HG03060 (cell line): ENCODE data around the gene DNER.
"Not testable (repeated sequence)": the region's sequence is repeated elsewhere in the genome, so short reads cannot be mapped to it uniquely, and the experiment has no call there.

Experiments used
- ATAC-seq: cut with Tn5 transposase; IDR thresholded peaks from one replicate; pipeline ENCODE4 v1.9.1; 2021; ENCODE audit warnings: low read depth, moderate number of reproducible peaks; ENCODE audit not compliant: unreplicated experiment

DNER gene, protein sequence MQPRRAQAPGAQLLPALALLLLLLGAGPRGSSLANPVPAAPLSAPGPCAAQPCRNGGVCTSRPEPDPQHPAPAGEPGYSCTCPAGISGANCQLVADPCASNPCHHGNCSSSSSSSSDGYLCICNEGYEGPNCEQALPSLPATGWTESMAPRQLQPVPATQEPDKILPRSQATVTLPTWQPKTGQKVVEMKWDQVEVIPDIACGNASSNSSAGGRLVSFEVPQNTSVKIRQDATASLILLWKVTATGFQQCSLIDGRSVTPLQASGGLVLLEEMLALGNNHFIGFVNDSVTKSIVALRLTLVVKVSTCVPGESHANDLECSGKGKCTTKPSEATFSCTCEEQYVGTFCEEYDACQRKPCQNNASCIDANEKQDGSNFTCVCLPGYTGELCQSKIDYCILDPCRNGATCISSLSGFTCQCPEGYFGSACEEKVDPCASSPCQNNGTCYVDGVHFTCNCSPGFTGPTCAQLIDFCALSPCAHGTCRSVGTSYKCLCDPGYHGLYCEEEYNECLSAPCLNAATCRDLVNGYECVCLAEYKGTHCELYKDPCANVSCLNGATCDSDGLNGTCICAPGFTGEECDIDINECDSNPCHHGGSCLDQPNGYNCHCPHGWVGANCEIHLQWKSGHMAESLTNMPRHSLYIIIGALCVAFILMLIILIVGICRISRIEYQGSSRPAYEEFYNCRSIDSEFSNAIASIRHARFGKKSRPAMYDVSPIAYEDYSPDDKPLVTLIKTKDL

DNA sequence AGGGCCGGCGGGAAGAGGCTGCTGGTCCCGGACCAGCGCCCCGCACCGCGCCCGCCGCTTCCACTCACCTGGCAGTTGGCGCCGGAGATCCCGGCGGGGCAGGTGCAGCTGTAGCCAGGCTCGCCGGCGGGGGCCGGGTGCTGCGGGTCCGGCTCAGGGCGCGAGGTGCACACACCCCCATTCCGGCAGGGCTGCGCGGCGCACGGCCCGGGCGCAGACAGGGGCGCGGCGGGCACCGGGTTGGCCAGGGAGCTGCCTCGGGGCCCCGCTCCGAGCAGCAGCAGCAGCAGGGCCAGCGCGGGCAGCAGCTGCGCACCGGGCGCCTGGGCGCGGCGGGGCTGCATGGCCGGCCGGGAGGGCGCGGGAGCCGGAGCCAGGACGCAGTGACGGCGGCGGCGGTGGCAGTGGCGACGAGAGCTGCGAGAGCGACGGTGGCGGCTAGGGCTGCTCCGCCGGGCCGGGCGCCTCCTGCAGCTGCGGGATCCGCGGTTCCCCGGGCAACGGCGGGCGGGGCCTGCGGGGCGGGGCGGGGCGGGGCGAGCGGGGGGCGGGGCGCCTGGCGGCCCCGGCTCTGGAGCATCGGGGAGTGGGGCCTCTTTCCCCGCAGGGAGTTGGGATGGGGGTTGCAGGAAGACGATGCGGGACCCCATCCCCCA is at the start of gene DNER:
DNER (minus strand) TSS at position 476 of the 656 bp plus-strand sequence; CDS start at position 344, 132 bp downstream.
- ATAC-seq = no peak

DNA sequence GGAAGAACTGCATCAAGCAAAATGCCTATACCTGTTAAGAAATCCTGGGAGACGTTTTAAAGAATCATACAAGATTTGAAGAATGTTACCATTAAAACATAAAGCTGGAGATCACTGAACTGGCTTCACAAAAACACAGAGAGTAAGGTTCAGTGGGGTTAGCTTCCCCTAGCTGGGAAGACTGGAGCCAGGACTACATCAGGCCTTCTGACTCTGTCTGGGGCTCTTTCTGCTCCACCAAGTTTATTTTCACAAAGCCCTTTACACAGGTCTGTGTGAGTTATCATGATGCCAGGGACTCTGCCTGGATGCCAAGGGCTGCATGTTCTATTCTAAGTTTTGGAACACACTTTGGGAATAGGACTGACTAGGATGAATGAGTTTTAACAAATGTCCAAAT is 47.3 kb upstream of the DNER start:
- no peak for ATAC-seq

DNA sequence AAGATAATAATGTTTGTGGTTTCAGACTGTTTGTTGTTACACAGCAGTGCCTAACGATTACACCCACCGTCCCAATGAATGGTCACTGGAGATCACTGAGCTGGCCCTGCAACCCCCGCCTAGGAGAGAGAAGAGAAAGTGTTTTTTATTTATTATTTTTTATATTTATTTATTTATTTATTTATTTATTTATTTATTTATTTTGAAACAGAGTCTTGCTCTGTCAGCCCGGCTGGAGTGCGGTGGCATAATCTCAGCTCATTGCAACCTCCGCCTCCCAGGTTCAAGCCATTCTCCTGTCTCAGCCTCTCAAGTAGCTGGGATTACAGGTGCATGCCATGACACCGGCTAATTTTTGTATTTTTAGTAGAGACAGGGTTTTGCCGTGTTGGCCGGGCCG is 43.1 kb upstream of the DNER start:
- ATAC-seq = not testable (repeated sequence)

DNA sequence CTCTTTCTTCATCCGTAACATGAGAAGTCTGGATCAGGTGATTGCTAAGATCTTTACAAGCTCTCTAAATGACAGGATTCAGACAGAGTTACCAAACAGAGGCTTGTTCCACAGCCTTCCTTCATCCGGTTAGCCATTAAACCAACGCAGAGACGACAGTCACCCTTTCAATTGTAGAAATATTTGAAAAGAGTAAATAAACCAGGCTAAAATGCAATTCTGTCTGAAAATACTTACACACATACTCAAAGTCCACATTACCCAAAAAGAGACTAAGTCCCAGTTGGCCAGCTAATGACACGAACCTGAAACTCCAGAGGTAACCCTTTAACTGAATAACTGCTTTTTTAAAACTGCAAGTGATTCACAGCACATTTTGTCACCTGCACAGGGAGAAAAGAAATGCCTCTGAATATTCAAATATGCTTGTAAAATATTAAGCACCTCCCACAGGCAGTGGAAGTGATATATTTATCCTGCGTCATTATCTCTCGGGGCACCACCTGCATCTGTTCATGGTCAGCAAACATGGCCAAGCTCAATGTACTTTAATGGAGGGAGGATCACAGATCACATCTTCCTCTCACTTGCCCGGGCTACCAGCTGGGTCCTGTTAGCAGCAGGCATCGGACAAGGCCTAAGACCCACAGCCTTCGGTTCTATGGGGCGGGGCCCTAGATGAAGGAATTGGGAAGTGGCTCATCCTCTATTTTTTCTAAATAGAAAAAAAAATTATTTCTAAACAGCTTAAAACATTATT is 38.8 kb upstream of the DNER start:
- no peak for ATAC-seq

DNA sequence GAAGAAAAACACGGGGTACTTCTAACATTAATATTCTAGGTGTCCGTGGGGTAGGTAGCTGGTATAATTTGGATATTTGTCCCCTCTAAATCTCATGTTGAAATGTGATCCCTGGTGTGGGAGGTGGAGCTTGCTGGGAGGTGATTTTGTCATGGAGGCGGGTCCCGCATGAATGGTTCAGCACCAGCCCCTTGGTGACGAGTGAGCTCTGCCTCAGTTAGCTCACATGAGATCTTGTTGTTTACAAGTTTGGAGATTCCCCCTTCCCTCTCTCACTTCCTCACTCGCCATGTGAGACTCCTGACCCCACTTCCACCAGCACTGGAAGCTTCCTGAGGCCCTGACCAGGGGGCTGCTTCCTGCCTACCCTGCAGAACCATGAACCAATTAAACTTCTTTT is 35.4 kb upstream of the DNER start:
- no peak for ATAC-seq

DNA sequence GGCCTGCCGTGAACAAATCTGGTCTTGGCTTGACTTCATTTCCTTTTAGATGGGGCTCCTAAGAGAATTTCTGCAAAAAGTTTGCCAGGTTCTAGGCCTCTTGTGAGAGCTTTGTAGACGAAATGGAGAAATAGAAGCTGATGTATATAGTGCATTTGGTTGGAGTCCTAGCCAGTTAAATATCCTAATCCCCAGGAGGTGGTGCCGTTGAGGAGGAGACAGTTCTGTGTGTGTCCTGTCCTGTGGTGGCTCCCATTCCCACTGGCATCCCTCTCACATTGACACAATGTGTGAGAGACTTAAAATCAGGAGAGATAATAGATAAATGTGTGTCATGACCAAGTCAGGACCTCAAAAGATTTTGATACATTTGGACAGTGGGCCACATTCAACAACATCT is 34.6 kb upstream of the DNER start:
- no peak for ATAC-seq

DNA sequence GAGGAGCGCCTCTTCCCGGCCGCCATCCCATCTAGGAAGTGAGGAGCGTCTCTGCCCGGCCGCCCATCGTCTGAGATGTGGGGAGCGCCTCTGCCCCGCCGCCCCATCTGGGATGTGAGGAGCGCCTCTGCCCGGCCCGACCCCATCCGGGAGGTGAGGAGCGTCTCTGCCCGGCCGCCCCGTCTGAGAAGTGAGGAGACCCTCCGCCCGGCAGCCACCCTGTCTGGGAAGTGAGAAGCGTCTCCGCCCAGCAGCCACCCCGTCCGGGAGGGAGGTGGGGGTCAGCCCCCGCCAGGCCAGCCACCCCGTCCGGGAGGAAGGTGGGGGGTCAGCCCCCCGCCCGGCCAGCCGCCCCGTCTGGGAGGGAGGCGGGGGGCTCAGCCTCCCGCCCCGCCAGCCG is 28.3 kb upstream of the DNER start:
- ATAC-seq = not testable (repeated sequence)

DNA sequence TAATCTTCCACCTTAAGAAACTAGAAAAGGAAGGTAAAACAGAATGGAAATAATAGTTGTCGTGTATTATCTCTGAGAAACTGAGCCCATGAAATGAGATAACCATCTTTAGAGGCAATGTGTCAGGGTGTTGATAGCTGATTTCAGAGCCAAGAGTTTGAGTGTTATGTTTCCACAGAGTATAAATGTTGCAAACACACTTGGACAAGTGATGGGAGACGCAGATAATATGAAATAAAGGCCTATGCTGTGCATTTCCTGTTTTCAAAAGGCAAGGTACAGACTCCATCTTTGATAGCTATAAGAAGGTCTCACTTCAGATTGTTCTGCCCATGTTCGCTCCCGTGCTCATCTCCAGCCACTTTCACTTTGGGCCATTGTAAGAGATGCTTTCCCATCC is 25.9 kb upstream of the DNER start:
- ATAC-seq = no peak

DNA sequence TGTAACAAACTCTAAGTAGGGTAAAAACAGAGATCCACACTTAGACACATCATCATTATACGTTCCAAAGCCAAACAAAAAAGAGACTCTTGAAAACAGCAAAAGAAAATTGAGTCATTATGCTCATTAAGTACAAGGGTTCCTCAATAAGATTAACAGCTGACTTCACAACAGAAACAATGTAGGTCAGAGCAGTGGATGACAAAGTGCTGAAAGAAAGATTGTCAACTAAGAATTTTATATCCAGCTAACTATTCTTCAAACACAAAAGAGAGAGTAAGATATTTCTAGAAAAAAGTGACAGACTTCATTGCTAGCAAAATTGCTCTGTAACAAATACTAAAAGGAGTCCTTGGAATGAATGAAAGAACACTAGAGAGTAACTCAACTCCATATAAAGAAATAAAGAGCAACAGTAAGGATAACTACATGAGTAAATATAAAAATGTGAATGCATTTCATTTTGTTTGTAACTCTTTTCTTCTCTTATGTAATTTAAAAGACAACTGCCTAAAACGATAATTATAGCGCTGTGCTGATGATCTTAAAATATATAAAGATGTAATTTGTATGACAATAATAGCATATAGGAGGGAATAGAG is 23.8 kb upstream of the DNER start:
- no peak for ATAC-seq

DNA sequence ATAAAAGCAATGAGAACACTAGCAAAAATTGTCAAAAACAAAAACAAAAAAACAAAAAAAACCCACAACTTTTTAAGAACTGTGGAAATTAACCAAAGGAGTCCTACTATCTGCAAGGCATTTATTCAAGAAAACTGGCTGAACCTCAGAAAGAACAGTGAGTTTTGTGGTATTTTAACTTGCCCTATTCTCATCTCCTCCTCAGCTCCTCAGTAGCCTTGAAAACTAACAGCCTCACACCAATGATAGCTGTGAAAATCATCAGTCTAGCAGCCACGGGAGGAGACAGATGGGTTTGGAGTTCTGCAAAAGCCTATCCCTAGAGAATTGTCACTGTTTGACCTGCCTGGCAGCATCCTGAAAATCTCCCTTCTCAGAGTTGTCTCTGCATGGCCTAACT is 20.1 kb upstream of the DNER start:
- ATAC-seq = no peak

DNA sequence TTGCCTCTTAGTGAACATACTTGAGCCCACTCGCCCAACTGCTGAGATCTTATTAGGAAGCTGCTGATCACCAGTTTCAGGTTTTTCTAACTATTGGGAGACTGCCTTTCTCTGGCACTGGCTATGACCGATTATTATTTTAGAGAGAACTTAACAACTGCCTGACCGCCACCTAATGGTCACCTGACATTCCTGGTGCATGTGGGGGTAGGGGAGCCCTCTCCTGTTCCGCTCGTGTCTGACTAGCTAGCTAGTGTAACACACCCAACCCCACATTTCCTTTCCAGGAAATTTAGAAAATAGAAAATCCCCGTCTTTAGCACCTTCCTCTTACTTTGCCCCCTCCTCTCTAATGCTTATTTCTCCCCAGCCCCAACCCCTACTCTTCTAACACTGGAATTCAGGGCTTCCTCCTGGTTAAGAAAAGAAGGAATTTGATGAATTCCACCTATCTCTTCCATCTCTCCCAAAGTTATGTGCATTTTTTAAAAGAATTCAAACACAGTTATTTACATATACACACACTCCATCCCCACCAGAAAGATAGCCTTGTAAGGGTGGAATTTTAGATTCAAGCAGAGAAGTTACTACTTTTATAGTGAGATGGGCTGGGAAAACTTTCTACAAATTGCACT is 19.4 kb upstream of the DNER start:
- ATAC-seq = no peak

DNA sequence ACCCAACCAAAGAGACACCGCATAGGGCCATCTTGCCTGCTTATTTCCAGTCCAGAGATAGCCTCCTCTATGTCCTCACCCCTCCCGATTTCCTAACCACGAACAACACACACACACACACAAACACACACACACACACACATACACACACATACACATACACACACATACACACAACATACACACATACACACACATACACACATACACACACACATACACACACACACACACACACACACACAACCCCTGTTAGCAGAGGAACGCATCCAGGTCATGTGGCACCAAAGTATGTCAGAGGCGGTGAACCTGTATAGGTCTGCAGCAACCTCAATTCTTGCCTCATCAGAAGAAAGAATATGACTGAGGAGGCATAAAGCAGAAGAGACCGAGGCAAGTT is 18.5 kb upstream of the DNER start:
- ATAC-seq = no peak

DNA sequence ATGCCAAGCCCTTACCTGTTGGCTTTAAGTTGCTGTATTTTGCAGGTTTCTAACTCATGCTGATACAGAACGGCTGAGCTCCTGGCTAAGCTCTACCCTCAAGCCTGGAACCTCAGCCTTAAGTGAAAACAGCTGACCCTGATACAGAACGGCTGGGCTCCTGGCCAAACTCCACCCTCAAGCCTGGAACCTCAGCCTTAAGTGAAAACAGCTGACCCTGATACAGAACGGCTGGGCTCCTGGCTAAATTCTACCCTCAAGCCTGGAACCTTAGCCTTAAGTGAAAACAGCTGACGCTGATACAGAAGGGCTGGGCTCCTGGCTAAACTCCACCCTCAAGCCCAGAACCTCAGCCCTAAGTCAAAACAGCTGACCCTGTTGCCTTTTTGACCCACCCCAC is 17.6 kb upstream of the DNER start:
- no peak for ATAC-seq

DNA sequence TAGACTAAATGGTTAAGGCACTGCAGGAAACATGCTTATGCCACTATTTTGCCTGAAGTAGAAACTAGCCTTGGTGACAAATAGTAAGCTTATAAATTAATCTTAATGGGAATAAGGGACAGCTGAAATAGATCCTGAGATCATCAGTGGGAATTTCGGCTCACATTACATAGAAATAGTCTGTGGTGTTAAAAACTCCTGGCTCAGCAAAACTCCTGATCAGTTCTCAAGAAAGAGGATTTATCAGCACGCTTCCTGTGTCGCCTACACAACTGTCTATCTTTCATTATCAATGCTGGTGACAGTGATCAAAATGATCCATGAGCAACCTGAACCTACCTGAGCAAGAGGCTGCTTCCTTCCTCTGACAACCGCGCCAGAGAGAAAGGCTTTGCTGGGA is 17.0 kb upstream of the DNER start:
- no peak for ATAC-seq

DNA sequence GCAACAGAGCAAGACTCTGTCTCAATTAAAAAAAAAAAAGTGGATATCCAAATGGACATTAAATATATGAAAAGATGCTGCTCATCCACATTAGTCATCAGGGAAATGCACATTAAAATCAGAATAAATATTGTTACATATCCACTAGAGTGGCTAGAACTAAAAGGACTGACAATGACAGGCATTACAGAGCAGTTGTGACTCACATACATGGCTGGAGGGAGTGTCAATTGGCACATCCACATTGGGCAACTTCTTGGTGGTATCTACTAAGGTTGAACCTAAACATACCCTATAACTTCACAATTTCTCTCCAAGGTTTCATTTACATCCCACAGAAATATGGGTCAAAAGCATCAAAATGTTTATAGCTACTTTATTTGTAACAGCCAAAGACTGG is 14.0 kb upstream of the DNER start:
- no peak for ATAC-seq

DNA sequence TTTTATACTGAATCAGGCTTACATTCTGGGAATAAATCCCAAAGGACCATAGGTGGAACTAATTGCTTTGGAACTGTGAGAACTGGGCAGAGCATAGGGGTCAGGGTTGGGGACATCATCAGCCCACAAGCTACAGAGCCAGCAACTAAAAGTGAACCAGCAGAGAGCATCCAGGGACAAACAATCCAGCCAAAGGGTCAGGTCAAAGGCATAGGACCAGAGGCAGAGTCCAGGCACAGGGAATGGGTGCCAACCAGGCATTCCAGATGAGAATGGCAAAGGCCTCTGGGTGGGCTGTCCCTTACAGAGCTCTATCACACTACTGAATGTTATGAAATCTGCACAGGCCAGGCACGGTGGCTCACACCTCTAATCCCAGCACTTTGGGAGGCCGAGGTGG is 12.3 kb upstream of the DNER start:
- ATAC-seq = no peak

DNA sequence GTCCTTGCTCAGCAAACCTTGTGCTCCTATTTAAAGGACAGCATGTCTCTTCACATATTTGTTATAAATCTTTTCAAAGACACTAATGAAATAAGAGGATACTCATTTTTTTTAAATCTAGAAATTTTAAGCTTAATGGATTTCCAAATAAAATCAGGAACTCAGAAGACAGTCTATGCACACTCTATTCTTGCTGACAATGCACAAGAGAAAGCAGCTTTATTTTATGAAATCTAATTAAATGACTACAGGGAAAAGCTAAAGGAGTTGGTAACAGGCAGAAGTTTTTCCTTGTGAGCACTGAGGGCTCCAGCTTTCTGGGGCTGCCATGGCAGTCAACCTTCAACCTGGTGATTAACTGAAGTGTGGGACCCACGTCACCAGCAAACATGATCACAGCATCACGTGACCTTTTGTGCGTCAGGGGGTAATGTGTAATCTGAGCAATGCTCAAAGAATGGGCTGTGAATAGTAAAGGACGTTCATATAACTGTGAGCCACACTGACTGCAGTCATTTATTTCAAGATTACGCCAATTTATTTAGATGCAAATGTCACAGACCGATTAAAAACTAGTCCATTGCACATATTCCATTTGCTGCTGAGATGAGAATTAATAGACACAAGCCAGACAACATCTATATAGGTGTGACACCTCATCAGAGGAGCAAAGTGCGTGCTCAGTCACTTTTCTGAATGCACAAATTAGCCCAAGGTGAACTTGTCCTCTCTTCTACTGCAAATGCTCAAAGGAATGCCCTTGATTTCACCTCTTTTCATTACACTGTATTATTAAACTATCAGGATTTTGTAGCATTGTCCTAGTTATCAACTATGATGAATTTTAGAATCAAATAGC is 11.6 kb upstream of the DNER start:
- ATAC-seq = no peak

DNA sequence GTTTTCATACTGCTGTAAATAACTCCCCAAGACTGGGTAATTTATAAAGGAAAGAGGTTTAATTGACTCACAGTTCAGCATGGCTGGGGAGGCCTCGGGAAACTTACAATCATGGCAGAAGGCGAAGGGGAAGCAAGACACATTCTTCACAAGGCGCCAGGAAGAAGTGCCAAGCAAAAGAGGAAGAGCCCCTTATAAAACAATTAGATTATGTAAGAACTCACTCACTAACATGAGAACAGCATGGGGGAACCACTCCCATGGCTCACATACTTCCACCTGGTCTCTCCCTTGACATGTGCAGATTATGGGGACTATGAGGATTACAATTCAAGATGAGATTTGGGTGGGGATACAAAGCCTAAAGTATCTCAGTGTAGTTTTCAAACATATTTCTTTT is 8.8 kb upstream of the DNER start:
- not testable (repeated sequence) for ATAC-seq
